PFSK-1 (cell line): ENCODE data around the gene MYO1F.

Experiments
- FOXP2 ChIP-seq: optimal IDR thresholded peaks from 2 replicates; pipeline ENCODE3; 2011; ENCODE audit warnings: borderline replicate concordance, control low read depth, inconsistent platforms; ENCODE audit not compliant: insufficient read depth; ENCODE audit errors: extremely low read length, extremely low read depth
- POLR2AphosphoS5 ChIP-seq: IDR thresholded peaks from 2 replicates; pipeline ENCODE4 v1.6.1; 2012; ENCODE audit warnings: low read depth, mild to moderate bottlenecking, control low read depth, low read length, moderate library complexity
- SIN3A ChIP-seq: IDR thresholded peaks from 2 replicates; pipeline ENCODE4 v1.6.1; 2012; ENCODE audit warnings: mild to moderate bottlenecking, low read length, moderate library complexity, borderline replicate concordance; ENCODE audit not compliant: insufficient read depth
- TAF1 ChIP-seq: IDR thresholded peaks from 2 replicates; pipeline ENCODE4 v1.6.1; 2012; ENCODE audit warnings: low read length, control low read depth, borderline replicate concordance; ENCODE audit not compliant: insufficient read depth
- TF ChIP-seq, protein P1 (sequence below), 2 experiments: IDR thresholded peaks; 2 replicates each; pipeline versions ENCODE4 v1.6.1 to v1.8.0; 2011 to 2012; ENCODE audit warnings: low read depth in 2 of 2, low read length in 2 of 2, control low read depth in 1 of 2, inconsistent platforms in 1 of 2, mild to moderate bottlenecking in 1 of 2, moderate library complexity in 1 of 2; ENCODE audit not compliant: insufficient read depth in 1 of 2

- no peak for TF ChIP-seq SIN3A
- TF ChIP-seq, protein P1, sequence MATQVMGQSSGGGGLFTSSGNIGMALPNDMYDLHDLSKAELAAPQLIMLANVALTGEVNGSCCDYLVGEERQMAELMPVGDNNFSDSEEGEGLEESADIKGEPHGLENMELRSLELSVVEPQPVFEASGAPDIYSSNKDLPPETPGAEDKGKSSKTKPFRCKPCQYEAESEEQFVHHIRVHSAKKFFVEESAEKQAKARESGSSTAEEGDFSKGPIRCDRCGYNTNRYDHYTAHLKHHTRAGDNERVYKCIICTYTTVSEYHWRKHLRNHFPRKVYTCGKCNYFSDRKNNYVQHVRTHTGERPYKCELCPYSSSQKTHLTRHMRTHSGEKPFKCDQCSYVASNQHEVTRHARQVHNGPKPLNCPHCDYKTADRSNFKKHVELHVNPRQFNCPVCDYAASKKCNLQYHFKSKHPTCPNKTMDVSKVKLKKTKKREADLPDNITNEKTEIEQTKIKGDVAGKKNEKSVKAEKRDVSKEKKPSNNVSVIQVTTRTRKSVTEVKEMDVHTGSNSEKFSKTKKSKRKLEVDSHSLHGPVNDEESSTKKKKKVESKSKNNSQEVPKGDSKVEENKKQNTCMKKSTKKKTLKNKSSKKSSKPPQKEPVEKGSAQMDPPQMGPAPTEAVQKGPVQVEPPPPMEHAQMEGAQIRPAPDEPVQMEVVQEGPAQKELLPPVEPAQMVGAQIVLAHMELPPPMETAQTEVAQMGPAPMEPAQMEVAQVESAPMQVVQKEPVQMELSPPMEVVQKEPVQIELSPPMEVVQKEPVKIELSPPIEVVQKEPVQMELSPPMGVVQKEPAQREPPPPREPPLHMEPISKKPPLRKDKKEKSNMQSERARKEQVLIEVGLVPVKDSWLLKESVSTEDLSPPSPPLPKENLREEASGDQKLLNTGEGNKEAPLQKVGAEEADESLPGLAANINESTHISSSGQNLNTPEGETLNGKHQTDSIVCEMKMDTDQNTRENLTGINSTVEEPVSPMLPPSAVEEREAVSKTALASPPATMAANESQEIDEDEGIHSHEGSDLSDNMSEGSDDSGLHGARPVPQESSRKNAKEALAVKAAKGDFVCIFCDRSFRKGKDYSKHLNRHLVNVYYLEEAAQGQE (IDR thresholded peaks at IDR 0.05; ENCODE audit: insufficient read depth in 1 of 2, low read depth in 2 of 2, low read length in 2 of 2), result no peak
- TF ChIP-seq POLR2AphosphoS5, result no peak
- no peak for TF ChIP-seq TAF1
- TF ChIP-seq FOXP2, result no peak
Observed at GRCh38 chr19:8575467-8575997, 1.7 kb downstream of the MYO1F start.
